GM18505 (cell line): ENCODE data around the gene GPR63.

Source experiments
- ATAC-seq: cut with Tn5 transposase; IDR thresholded peaks from one replicate; pipeline ENCODE4 v1.9.1; 2021; ENCODE audit not compliant: unreplicated experiment
- POLR2A ChIP-seq: IDR thresholded peaks from 4 replicates; pipeline ENCODE4 v1.6.1; 2011; ENCODE audit warnings: borderline replicate concordance; ENCODE audit not compliant: insufficient read depth, insufficient read length; ENCODE audit errors: extremely low read depth

The GPR63 gene

DNA sequence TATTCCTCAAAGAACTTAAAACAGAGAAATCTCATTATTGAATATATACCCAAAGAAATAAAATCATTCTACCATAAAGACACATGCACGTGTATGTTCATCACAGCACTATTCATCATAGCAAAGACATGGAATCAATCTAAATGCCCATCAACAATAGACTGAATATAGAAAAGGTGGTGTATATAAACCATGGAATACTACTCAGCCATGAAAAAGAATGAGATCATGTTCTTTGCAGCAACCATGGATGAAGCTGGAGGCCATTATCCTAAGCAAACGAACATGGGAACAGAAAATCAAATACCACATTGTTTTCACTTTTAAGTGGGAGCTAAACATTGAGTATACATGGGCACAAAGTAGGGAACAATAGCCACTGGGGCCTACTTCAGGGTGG lies 12.3 kb upstream of the GPR63 start:
- no peak for TF ChIP-seq POLR2A
- ATAC-seq: no peak

- TF ChIP-seq POLR2A: no peak
- no peak for ATAC-seq
Observed at GRCh38 chr6:96844530-96844929, 7.3 kb upstream of the GPR63 start.

DNA sequence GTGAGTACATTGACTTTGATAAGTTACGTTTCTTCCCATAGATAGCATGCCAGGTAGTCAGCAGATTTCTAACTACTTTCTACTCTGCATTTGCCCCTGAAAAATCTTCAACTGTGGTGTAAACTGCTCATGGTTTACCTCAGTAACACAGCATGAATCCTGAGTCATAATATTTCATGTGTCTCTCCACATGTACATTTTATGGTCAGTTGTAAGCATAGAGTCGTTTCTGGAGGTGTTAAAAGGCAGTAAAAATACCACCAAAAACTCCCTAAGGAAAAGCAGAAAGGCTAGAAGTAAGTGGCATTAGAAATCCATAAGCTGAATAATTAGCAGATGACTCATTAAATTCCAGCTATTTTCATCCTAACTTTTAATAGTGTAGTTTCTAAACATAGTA lies 4.1 kb upstream of the GPR63 start:
- no peak for ATAC-seq

GRCh38 chr6:96836631-96837080 lies 621 bp downstream of the GPR63 start:
- TF ChIP-seq POLR2A: no peak
- peak; percentile 17 for ATAC-seq

More for the DNA sequence above, 4.1 kb upstream of the GPR63 start:
- no peak for TF ChIP-seq POLR2A

DNA sequence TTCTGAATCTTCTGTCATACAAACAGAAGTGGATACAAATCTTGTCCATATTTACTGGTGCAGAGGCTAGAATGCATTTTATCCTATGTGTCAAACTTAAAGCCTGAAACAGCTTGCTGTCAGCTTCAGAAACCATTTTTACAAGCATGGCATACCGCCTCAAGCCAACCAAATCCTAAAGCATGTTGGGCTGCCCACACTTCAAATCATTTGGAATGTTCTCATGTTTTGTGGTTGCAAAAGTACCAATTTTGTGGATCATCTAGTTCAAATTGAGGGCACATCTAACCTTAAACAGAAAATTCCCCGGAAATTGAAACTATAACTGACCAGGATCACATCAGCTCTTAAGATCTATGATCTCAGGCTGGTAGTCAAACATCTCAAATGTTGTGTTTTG lies 3.2 kb downstream of the GPR63 start:
- no peak for ATAC-seq
- no peak for TF ChIP-seq POLR2A

DNA sequence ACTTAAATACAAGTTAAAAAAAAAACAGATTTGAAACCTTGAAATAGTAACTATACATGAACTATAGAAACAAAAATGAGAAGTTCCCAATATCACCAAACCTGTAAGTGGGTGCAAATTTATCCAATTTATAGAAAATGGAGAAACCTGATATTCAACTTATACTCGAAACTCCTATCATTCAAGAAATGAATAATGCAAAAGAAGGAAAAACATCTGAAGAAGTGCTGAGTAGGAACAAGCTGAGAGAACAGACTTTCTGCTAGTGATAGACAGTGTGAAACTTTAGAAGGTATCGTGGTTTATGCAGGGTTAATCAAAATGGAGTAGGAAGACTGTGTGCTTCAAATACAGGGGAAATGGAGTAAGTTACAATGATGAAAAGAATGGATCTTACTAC lies 4.5 kb downstream of the GPR63 start:
- no peak for TF ChIP-seq POLR2A

GRCh38 chr6:96826865-96827264 lies 10.4 kb downstream of the GPR63 start:
- ATAC-seq: no peak
- no peak for TF ChIP-seq POLR2A

More for the DNA sequence above, 4.5 kb downstream of the GPR63 start:
- ATAC-seq: no peak

- TF ChIP-seq POLR2A: no peak
- ATAC-seq: no peak
Observed at GRCh38 chr6:96823743-96824142, 13.5 kb downstream of the GPR63 start.

DNA sequence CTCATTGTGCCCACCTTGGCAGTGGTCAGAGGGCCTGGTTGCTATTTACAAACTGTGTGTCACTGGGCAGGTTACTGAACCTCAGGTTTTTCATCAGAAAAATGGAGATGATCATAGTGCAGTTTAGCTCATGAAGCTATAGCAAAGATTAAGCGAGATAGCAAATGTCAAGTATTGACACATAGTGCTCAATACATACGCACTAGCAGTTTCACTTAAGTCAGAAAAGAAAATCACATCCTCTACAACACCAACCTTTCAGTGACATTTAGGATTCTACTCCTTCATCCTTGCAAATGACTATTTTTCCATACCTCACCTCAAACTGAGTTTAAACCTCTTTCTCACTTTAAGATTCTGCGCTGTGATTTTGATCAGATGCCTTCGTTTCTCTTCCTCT lies 16.2 kb downstream of the GPR63 start:
- no peak for TF ChIP-seq POLR2A
- no peak for ATAC-seq

DNA sequence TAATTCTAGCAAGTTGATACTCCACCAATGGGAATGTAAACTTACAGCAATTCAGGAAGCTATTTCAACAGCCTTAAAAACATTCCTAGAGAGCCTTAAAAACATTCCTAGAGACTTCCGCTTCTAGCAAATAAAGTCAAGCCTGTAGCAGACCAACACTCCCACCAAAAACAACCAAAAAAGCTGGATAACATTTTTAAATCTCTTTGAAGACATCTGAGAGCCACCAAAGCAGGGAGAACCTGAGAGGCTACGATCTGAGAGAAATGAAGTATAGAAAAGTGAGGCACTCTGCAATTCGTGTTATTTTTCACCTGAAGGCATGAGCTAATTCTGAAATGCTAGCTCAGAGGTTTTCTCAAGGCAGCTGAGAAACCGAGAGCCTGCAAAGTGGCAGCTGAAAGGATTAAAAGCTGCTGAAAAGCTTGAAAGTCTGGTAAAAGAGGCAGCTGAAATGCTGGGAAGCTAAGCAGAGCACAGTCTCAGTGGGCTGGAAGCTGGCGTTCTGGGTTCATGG lies 20.9 kb downstream of the GPR63 start:
- no peak for TF ChIP-seq POLR2A
- ATAC-seq: no peak

- no peak for ATAC-seq
- TF ChIP-seq POLR2A: no peak
Observed at GRCh38 chr6:96814625-96815024, 22.7 kb downstream of the GPR63 start.

DNA sequence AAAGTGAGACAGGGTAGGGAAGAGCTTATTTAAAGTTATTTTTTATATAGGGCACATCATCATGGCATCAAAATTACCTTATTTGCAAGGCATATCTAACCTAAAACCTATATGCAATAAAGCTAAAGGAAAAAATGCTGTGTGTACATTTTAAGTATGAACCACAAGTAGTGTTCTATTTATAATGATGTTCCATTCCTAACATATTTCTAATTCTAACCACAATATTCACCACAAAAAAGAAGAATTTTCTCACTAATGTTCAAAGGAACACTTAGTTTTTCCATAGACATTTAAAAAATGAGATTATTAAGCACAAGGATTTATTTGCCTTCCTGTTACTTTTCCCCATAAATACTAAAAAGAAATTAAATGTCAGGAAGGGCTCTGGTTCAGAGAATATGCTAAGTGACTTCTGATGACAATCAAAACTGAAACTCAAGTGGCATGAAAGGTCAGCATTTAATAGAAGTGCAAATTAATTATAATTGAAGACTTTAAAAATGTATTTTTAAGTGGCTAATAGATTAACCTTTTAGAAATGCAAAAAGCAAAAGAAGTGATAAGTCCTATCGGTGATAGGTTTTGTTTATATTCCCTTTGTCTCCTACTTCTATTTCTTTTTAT lies 25.1 kb downstream of the GPR63 start:
- no peak for ATAC-seq

GRCh38 chr6:96811670-96812069 lies 25.6 kb downstream of the GPR63 start:
- TF ChIP-seq POLR2A: no peak
- no peak for ATAC-seq

More for the DNA sequence above, 25.1 kb downstream of the GPR63 start:
- TF ChIP-seq POLR2A: no peak

DNA sequence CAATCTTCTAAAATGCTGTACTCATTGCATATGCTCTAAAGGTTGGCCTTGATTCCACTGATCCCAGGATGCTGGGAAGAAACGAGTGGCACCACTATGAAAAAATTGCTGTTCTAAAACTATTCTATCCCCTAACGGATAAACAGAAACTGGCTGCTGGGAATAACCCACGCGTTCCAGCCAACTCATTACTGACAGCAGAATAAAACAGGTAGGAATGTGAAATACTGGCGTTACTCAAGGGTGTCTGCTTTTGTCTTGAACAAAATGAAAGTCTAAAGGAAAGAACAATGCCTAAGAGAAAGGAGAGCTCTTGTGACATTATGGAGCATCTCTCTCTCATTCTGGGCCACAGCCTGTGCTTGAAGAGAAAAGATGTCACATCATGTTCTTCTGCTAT lies 26.1 kb downstream of the GPR63 start:
- no peak for ATAC-seq
- TF ChIP-seq POLR2A: no peak

- no peak for ATAC-seq
- no peak for TF ChIP-seq POLR2A
Observed at GRCh38 chr6:96809119-96809518, 28.2 kb downstream of the GPR63 start.

GRCh38 chr6:96803106-96803481 lies 34.2 kb downstream of the GPR63 start:
- no peak for ATAC-seq
- TF ChIP-seq POLR2A: no peak

DNA sequence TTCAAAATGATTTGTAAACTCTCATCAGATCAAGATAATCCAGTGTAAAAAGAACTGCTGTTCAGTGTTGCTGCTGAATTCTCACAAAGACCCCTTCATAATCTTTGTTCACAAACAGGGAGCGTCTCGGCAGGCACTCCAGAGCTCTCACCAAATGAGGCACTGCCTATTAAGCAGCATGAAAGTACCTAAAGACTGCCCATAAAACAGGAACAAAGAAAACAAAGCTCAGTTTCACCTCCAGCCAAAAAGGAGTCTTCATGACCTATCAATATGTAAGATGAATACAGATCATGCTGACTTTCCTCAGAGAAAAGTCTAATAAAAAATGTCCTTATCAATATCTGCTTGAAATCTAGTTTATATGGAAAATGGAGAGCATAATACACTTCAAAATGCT lies 41.8 kb downstream of the GPR63 start:
- peak; percentile 97 for ATAC-seq
- no peak for TF ChIP-seq POLR2A
